COLO829 (cell line): Measurements from ENCODE around the gene ROMO1.
A peak's percentile ranks its signal among the peaks of the same experiment; 100 is the strongest.

Experiments used
- DNase-seq: peaks from one replicate; pipeline ENCODE4 v3.0.0; 2012; ENCODE audit warnings: low spot score

ROMO1 gene

GRCh38 chr20:35699127-35699956 lies at the start of gene ROMO1, which contains the start of gene NFS1:
ROMO1 (plus strand) TSS chr20:35699405; CDS start chr20:35699633, 228 bp downstream.
NFS1 (minus strand) TSS chr20:35699352; CDS start chr20:35699288, 64 bp downstream.
- peak; percentile 88 for DNase-seq

DNA sequence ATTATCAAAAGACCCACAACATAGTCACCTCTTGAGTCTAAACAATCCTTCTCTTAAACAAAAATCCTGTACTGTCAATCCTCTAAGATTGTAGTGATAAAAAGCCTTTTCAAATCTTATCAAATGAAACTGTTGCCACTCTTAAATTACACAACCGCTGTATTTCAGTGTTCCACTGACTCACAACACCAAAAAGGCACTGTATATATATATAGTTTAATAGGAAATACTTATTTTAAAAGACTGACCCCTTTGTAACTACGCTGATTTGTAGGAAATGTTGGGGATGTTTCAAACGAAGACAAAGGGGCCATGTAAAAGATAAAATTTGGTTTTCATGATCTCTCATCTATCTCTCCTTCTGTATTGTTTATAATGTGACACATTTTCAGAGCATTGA lies 48.6 kb upstream of the ROMO1 start:
- no peak for DNase-seq

- no peak for DNase-seq
Observed at GRCh38 chr20:35651958-35652357, 47.2 kb upstream of the ROMO1 start.

- no peak for DNase-seq
Observed at GRCh38 chr20:35652641-35653429, 46.4 kb upstream of the ROMO1 start.

DNA sequence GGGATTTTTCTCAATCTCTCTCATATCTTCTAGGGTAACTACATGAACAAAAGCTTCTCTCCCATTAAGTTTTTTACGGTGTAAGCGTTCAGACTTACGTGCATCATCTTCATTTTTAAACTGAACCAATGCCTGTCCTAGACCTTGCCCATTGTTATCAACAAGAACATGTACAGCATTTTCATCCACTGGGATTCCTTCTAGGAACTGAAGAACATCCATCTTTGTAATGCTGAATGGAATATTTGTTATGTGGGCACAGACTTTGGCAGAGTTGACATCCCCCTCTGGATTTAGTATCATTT lies 45.8 kb upstream of the ROMO1 start:
- DNase-seq = no peak

DNA sequence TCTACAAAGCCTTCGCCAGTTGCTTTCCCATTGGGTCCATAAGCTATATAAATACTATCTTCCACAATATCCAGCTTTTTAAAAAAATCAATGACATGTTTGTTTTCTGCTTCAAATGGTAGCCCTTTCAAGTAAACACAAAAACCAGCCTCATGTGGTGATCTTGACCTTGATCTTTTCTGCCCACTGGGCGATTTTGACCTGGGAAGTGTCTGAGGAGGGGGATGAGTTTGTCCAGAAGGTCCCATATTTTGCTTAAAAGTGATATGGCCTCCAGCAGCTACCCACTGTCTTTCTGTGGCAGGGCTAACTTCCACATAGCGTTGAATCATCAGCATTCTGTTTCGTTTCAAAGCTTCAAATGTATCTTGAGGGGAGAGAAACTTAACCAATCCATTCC lies 45.3 kb upstream of the ROMO1 start:
- no peak for DNase-seq

- no peak for DNase-seq
Observed at GRCh38 chr20:35654415-35654814, 44.8 kb upstream of the ROMO1 start.

GRCh38 chr20:35657271-35657670 lies 41.9 kb upstream of the ROMO1 start:
- no peak for DNase-seq

- DNase-seq = no peak
Observed at GRCh38 chr20:35660122-35660937, 38.9 kb upstream of the ROMO1 start.

- DNase-seq = no peak
Observed at GRCh38 chr20:35661053-35661452, 38.2 kb upstream of the ROMO1 start.

GRCh38 chr20:35661908-35662307 lies 37.3 kb upstream of the ROMO1 start:
- no peak for DNase-seq

GRCh38 chr20:35662551-35662950 lies 36.7 kb upstream of the ROMO1 start:
- no peak for DNase-seq

GRCh38 chr20:35663516-35664465 lies 35.4 kb upstream of the ROMO1 start:
- peak; percentile 31 for DNase-seq

- peak; percentile 100 for DNase-seq
Observed at GRCh38 chr20:35664466-35665206, 34.6 kb upstream of the ROMO1 start, which contains the start of the genes CPNE1 and RBM12. CPNE1 (minus strand) TSS chr20:35664900; CDS start chr20:35632923, 31,977 bp downstream. RBM12 (minus strand) TSS chr20:35664900; CDS start chr20:35655322, 9,578 bp downstream.

GRCh38 chr20:35665949-35666288 lies 33.3 kb upstream of the ROMO1 start:
- DNase-seq = no peak

DNA sequence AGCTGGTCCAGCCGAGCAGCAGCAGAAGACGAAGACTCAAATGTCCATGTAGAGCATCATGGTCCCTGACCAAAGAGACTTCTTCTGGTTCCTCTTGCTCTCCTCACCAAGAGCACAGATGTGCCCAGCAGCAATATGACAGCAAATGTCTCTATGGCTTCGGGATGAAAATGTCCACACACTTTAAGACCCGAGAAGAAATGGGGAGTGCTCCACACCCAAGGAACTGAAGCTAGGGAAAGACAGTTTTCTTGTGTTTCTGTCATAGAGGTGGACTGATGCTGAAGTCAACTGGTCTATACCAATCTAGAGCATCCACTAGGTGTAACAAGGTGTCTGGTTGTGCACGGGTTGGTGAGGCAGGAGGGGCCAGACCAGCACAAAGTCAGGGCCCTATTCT lies 30.0 kb upstream of the ROMO1 start:
- DNase-seq = no peak

DNA sequence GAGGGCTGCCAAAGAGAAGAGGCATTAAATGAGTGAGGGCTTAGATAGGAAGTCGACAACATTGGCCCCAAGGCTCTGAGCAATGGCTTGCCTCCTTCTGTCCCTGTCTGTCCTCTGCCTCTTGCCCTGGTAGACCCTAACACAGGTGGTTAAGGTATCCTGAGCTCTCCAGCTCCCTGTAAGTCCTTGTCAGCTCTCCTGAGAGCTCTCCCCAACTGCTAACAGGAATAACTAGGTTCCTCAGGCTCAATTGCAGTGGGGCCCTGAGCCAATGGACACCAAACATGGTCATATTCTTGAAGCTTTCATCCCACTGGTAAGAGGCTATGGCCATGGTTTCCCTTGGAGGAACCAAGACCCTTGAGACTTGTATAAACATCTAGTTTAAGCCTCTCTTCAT lies 29.5 kb upstream of the ROMO1 start:
- DNase-seq = no peak

- DNase-seq = no peak
Observed at GRCh38 chr20:35673884-35674283, 25.3 kb upstream of the ROMO1 start.

- DNase-seq = no peak
Observed at GRCh38 chr20:35674921-35675320, 24.3 kb upstream of the ROMO1 start.

GRCh38 chr20:35680452-35681183 lies 18.6 kb upstream of the ROMO1 start:
- DNase-seq = no peak
